ENCODE data around the gene SMIM35.

SMIM35 gene

GRCh38 chr11:118086913-118087768 lies at the start of gene SMIM35:
Gene SMIM35 (minus strand): TSS chr11:118086963. CDS start chr11:118086757, 206 bp downstream.
- Mint-ChIP-seq H3K36me3 (peaks cover 1% of the 10 kb centered on the region), H3K4me3 (no peak within 1 kb of the TSS), H3K27me3 (peaks cover 47% of the 10 kb centered on the region), H3K9me3 (peaks cover 34% of the 10 kb centered on the region), H3K4me1 (no peaks in the 10 kb centered on the region), H3K27ac (no peak within 1 kb of the TSS)
- no peak for DNase-seq
- CTCF ChIA-PET = no interaction called here

GRCh38 chr11:118136341-118136740 lies 49.6 kb upstream of the SMIM35 start:
- Mint-ChIP-seq H3K4me1 (no peaks in the 10 kb centered on the region), H3K9me3 (no peaks in the 10 kb centered on the region), H3K27ac (no peak overlapping the region), H3K4me3 (no peak overlapping the region), H3K27me3 (peaks cover 76% of the 10 kb centered on the region), H3K36me3 (no peaks in the 10 kb centered on the region)
- CTCF ChIA-PET = no interaction called here
- DNase-seq = no peak

- H3K27ac Mint-ChIP-seq = no peak overlapping the region
- H3K27me3 Mint-ChIP-seq = peaks cover 76% of the 10 kb centered on the region
- no peak overlapping the region for H3K4me3 Mint-ChIP-seq
- H3K9me3 Mint-ChIP-seq = no peaks in the 10 kb centered on the region
- DNase-seq = no peak
- CTCF ChIA-PET = no interaction called here
- no peaks in the 10 kb centered on the region for H3K36me3 Mint-ChIP-seq
- H3K4me1 Mint-ChIP-seq = no peaks in the 10 kb centered on the region
Measured at GRCh38 chr11:118135796-118136165, 49.0 kb upstream of the SMIM35 start.

GRCh38 chr11:118135051-118135795 lies 48.5 kb upstream of the SMIM35 start:
- no peak for DNase-seq
- Mint-ChIP-seq H3K4me1 (no peaks in the 10 kb centered on the region), H3K9me3 (no peaks in the 10 kb centered on the region), H3K27ac (no peak overlapping the region), H3K4me3 (no peak overlapping the region), H3K27me3 (peaks cover 74% of the 10 kb centered on the region), H3K36me3 (no peaks in the 10 kb centered on the region)
- CTCF ChIA-PET = no interaction called here

- DNase-seq = no peak
Measured at GRCh38 chr11:118133816-118134215, 47.1 kb upstream of the SMIM35 start.

GRCh38 chr11:118132385-118133151 lies 45.8 kb upstream of the SMIM35 start:
- CTCF ChIA-PET = interaction anchor here (1.2 kb wide), 1 partner anchor 10 kb away, joined by 3 read pairs; no protein-coding TSS in a partner anchor
- DNase-seq = no peak
- Mint-ChIP-seq H3K9me3 (no peaks in the 10 kb centered on the region), H3K27me3 (peaks cover 77% of the 10 kb centered on the region), H3K4me3 (no peak overlapping the region), H3K36me3 (no peaks in the 10 kb centered on the region), H3K27ac (no peak overlapping the region), H3K4me1 (no peaks in the 10 kb centered on the region)

More at GRCh38 chr11:118133816-118134215, 47.1 kb upstream of the SMIM35 start:
- H3K9me3 Mint-ChIP-seq = no peaks in the 10 kb centered on the region
- H3K4me1 Mint-ChIP-seq = no peaks in the 10 kb centered on the region
- peaks cover 78% of the 10 kb centered on the region for H3K27me3 Mint-ChIP-seq
- H3K27ac Mint-ChIP-seq = no peak overlapping the region
- H3K36me3 Mint-ChIP-seq = no peaks in the 10 kb centered on the region
- CTCF ChIA-PET = no interaction called here
- H3K4me3 Mint-ChIP-seq = no peak overlapping the region

- no peaks in the 10 kb centered on the region for H3K9me3 Mint-ChIP-seq
- DNase-seq = no peak
- H3K4me1 Mint-ChIP-seq = no peaks in the 10 kb centered on the region
- no peaks in the 10 kb centered on the region for H3K36me3 Mint-ChIP-seq
- CTCF ChIA-PET = interaction anchor here (0.7 to 1.0 kb wide), 3 partner anchors 14 to 704 kb away, joined by 3 to 4 read pairs (median 3); no protein-coding TSS in a partner anchor
- no peak overlapping the region for H3K4me3 Mint-ChIP-seq
- peaks cover 68% of the 10 kb centered on the region for H3K27me3 Mint-ChIP-seq
- no peak overlapping the region for H3K27ac Mint-ChIP-seq
Measured at GRCh38 chr11:118129471-118130172, 42.9 kb upstream of the SMIM35 start.

- Mint-ChIP-seq H3K36me3 (no peaks in the 10 kb centered on the region), H3K4me3 (no peak overlapping the region), H3K27me3 (peaks cover 60% of the 10 kb centered on the region), H3K27ac (no peak overlapping the region), H3K9me3 (no peaks in the 10 kb centered on the region), H3K4me1 (no peaks in the 10 kb centered on the region)
- no peak for DNase-seq
- CTCF ChIA-PET = interaction anchor here (0.7 to 1.0 kb wide), 2 partner anchors 15 to 41 kb away, joined by 3 read pairs; no protein-coding TSS in a partner anchor
Measured at GRCh38 chr11:118128721-118129470, 42.1 kb upstream of the SMIM35 start.

GRCh38 chr11:118128310-118128709 lies 41.5 kb upstream of the SMIM35 start:
- Mint-ChIP-seq H3K4me1 (no peaks in the 10 kb centered on the region), H3K27ac (no peak overlapping the region), H3K4me3 (no peak overlapping the region), H3K36me3 (no peaks in the 10 kb centered on the region), H3K27me3 (peaks cover 57% of the 10 kb centered on the region), H3K9me3 (no peaks in the 10 kb centered on the region)
- CTCF ChIA-PET = no interaction called here
- no peak for DNase-seq

GRCh38 chr11:118126082-118126838 lies 39.5 kb upstream of the SMIM35 start:
- Mint-ChIP-seq H3K4me3 (no peak overlapping the region), H3K9me3 (no peaks in the 10 kb centered on the region), H3K27ac (no peak overlapping the region), H3K4me1 (no peaks in the 10 kb centered on the region), H3K36me3 (no peaks in the 10 kb centered on the region), H3K27me3 (peaks cover 49% of the 10 kb centered on the region)
- DNase-seq = no peak
- CTCF ChIA-PET = interaction anchor here (0.5 to 2.0 kb wide), 2 partner anchors 19 to 165 kb away, joined by 3 to 4 read pairs; no protein-coding TSS in a partner anchor

GRCh38 chr11:118124929-118125535 lies 38.3 kb upstream of the SMIM35 start:
- Mint-ChIP-seq H3K36me3 (no peaks in the 10 kb centered on the region), H3K4me3 (no peak overlapping the region), H3K27me3 (peaks cover 44% of the 10 kb centered on the region), H3K27ac (no peak overlapping the region), H3K4me1 (no peaks in the 10 kb centered on the region), H3K9me3 (no peaks in the 10 kb centered on the region)
- no peak for DNase-seq
- CTCF ChIA-PET = interaction anchor here (1.6 to 2.0 kb wide), 2 partner anchors 20 to 46 kb away, joined by 3 to 4 read pairs; no protein-coding TSS in a partner anchor

- CTCF ChIA-PET = interaction anchor here (0.8 kb wide), 1 partner anchor 78 kb away, joined by 3 read pairs; no protein-coding TSS in a partner anchor
- H3K9me3 Mint-ChIP-seq = no peaks in the 10 kb centered on the region
- no peaks in the 10 kb centered on the region for H3K36me3 Mint-ChIP-seq
- no peaks in the 10 kb centered on the region for H3K4me1 Mint-ChIP-seq
- peaks cover 44% of the 10 kb centered on the region for H3K27me3 Mint-ChIP-seq
- no peak for DNase-seq
- no peak overlapping the region for H3K27ac Mint-ChIP-seq
- no peak overlapping the region for H3K4me3 Mint-ChIP-seq
Measured at GRCh38 chr11:118120793-118121192, 34.0 kb upstream of the SMIM35 start.
